Spleen (tissue), 11 donors: Measurements from ENCODE around the gene PKP2. TPM values are rescaled to one million over a fixed set of nuclear protein-coding genes. Genes with fewer than 3 reads are reported as not detected.

Experiments used
- DNase-seq: peaks from one replicate; pipeline ENCODE4 v3.0.0-alpha.2; 2020
- H3K27ac ChIP-seq, 8 donors: fragments of 200-600 bp; sonication (generic) in 7 of 8; 1 replicate in 4 of 8; 2 replicates in 4 of 8; pipeline versions ENCODE4 v1.5.0 to v1.8.0; 2016 to 2021; ENCODE audit warnings: inconsistent platforms in 4 of 8, mild to moderate bottlenecking in 4 of 8, moderate library complexity in 1 of 8
- H3K27me3 ChIP-seq, 7 donors: fragments of 200-600 bp; sonication (generic) in 6 of 7; replicated peaks in 1 of 7; 1 replicate in 4 of 7; 2 replicates in 3 of 7; pipeline versions ENCODE4 v1.5.0 to v1.8.0; 2016 to 2021; ENCODE audit warnings: inconsistent platforms in 3 of 7, mild to moderate bottlenecking in 1 of 7
- H3K36me3 ChIP-seq, 6 donors: fragments of 200-600 bp; sonication (generic) in 5 of 6; 1 replicate in 4 of 6; 2 replicates in 2 of 6; pipeline versions ENCODE4 v1.5.0 to v1.8.0; 2016 to 2021; ENCODE audit warnings: inconsistent platforms in 2 of 6
- H3K4me1 ChIP-seq, 6 donors: fragments of 200-600 bp; sonication (generic) in 5 of 6; 1 replicate in 3 of 6; 2 replicates in 3 of 6; pipeline versions ENCODE4 v1.5.0 to v1.8.0; 2016 to 2021; ENCODE audit warnings: inconsistent platforms in 3 of 6
- H3K4me3 ChIP-seq, 8 donors: fragments of 200-600 bp; sonication (generic) in 7 of 8; 1 replicate in 4 of 8; 2 replicates in 4 of 8; pipeline versions ENCODE4 v1.5.0 to v1.8.0; 2016 to 2021; ENCODE audit warnings: inconsistent platforms in 4 of 8, mild to moderate bottlenecking in 4 of 8, moderate library complexity in 2 of 8
- H3K9me3 ChIP-seq, 8 donors: fragments of 200-600 bp; sonication (generic) in 7 of 8; 1 replicate in 4 of 8; 2 replicates in 4 of 8; pipeline versions ENCODE4 v1.5.0 to v1.8.0; 2016 to 2021; ENCODE audit warnings: inconsistent platforms in 4 of 8
- POLR2A ChIP-seq, 3 donors: fragments of 450-650 bp; IDR thresholded peaks; one replicate each; pipeline ENCODE4 v1.5.1; 2017; ENCODE audit warnings: antibody characterized with exemption in 3 of 3, mild to moderate bottlenecking in 1 of 3
- POLR2AphosphoS5 ChIP-seq, 3 donors: sonication (generic); formaldehyde crosslinking; IDR thresholded peaks; one replicate each; pipeline ENCODE4 v1.5.1; 2017; ENCODE audit warnings: antibody characterized with exemption in 3 of 3
- WGBS, 5 donors: extraction: QIAGEN DNeasy Blood & Tissue Kit in 3 of 5; methylation state at CpG; one replicate each; pipeline versions ENCODE4 v1.1.5 to v1.1.7; 2013 to 2018; 5-methylcytosine and 5-hydroxymethylcytosine counted together
- intact Hi-C: fragments of 100-400 bp; cut with DNase I; formaldehyde crosslinking; loops from one replicate; pipeline ENCODE4 v1.15.0; 2023; ENCODE audit warnings: low total_unique reads
- polyA plus RNA-seq, 3 donors: library from polyadenylated mRNA; stranded (reverse); fragments of 200-250 nt; gene quantifications; one replicate each; pipeline ENCODE4 v1.2.1, GENCODE V29; 2013
- total RNA-seq, 7 donors: library from RNA; depleted of rRNA in 3 of 7; stranded (reverse); fragments of >200 nt in 3 of 7; fragmentation: NEBNext Ultra II Directional in 4 of 7; extraction: Animal tissue kit (Norgen Biotek cat#: 25700) in 4 of 7; gene quantifications; one replicate each; pipeline versions ENCODE4 v1.1.0 to v1.2.1, GENCODE V29; 2016 to 2021
- TF ChIP-seq, protein P1 (sequence below), 11 experiments: fragments of 200-600 bp in 7 of 11; fragments of 450-650 bp in 4 of 11; sonication (generic) in 4 of 11; IDR thresholded peaks in 8 of 11; conservative IDR thresholded peaks in 3 of 11; 1 replicate in 7 of 11; 2 replicates in 4 of 11; pipeline versions ENCODE4 v1.4.0 to v1.8.0; 2016 to 2021; ENCODE audit warnings: antibody characterized with exemption in 11 of 11, inconsistent platforms in 4 of 11, mild to moderate bottlenecking in 1 of 11
- donor health status: healthy with polysubstance abuse.
- donor health status: DM: no; HTN: no; CAD: no; lungs with moderate emphysema.
- donor health status: DM: no; HTN: no; CAD: no.
- donor health status: Bipolar disorder and iron deficiency.
- donor health status: healthy.
- donor health status: DM: no; HTN: no; CAD: no.
- donor health status: DM: yes; HTN: yes; CAD: no.

The PKP2 gene
- total and polyA plus RNA-seq, 10 donors = 1.5 to 10.8 (median 3.3) TPM

DNA sequence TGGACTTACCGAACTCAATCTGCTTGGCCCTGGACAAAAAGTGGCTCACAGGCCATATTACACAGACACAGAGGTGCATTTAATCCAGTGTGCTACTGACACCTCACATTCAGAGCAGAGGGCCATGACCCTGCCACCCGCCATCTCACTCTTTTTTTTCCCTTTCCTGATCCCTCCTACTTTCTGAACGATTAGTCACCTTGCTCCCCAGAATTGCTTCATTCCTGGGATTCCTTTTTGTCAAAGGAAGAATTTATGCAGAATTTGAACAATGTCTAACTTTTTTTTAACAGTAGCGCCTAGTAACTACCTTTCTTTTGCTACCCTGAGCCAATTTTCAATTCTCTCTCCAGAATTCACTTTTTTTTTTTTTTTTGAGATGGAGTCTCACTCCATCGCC is 4.6 kb downstream of the PKP2 start:
- DNase-seq = no peak
- Histone ChIP-seq H3K27me3 (peaks cover 0 to 43% (median 14%) of the 10 kb centered on the region in 7 donors), H3K9me3 (no peaks in the 10 kb centered on the region), H3K4me3 (no peak overlapping the region), H3K4me1 (peaks cover 0 to 43% (median 21%) of the 10 kb centered on the region in 6 donors), H3K36me3 (no peaks in the 10 kb centered on the region), H3K27ac (no peak overlapping the region)
- 65 to 75% (median 70%) methylated on average over 5 of the region's 5 CpGs for WGBS, 5 donors
- intact Hi-C loops = no loop called here
- TF ChIP-seq POLR2AphosphoS5 (IDR thresholded peaks at IDR 0.05) (no peak), POLR2A (IDR thresholded peaks at IDR 0.05) (no peak)
- TF ChIP-seq, protein P1, sequence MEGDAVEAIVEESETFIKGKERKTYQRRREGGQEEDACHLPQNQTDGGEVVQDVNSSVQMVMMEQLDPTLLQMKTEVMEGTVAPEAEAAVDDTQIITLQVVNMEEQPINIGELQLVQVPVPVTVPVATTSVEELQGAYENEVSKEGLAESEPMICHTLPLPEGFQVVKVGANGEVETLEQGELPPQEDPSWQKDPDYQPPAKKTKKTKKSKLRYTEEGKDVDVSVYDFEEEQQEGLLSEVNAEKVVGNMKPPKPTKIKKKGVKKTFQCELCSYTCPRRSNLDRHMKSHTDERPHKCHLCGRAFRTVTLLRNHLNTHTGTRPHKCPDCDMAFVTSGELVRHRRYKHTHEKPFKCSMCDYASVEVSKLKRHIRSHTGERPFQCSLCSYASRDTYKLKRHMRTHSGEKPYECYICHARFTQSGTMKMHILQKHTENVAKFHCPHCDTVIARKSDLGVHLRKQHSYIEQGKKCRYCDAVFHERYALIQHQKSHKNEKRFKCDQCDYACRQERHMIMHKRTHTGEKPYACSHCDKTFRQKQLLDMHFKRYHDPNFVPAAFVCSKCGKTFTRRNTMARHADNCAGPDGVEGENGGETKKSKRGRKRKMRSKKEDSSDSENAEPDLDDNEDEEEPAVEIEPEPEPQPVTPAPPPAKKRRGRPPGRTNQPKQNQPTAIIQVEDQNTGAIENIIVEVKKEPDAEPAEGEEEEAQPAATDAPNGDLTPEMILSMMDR (IDR thresholded peaks at IDR 0.05 in 8 of 11, conservative IDR thresholded peaks at IDR 0.05 in 3 of 11) = no peak

DNA sequence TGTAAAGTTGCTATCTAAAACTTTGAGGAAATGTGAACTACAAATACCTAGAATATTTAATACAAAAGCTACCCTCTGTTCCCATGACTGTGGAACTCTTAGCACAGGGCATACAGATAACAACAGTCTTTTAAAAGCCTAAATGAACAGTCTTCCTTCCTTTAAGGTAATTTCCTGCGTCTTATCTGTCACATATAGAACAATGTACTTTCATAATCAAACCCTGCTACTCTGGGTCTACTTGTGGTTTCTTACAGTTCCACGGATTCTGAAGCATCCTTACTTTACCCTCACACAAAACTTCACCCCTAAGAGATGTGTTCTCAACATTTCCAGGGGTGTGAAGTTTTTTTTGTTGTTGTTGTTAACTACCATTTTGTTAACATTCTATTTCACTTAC is 5.1 kb downstream of the PKP2 start:
- intact Hi-C loops = no loop called here
- Histone ChIP-seq H3K4me1 (peaks cover 0 to 41% (median 20%) of the 10 kb centered on the region in 6 donors), H3K36me3 (no peaks in the 10 kb centered on the region), H3K27ac (no peak overlapping the region), H3K27me3 (peaks cover 0 to 39% (median 14%) of the 10 kb centered on the region in 7 donors), H3K9me3 (no peaks in the 10 kb centered on the region), H3K4me3 (no peak overlapping the region)
- DNase-seq = no peak
- TF ChIP-seq POLR2AphosphoS5 (IDR thresholded peaks at IDR 0.05) (no peak), POLR2A (IDR thresholded peaks at IDR 0.05) (no peak)
- TF ChIP-seq, protein P1 (IDR thresholded peaks at IDR 0.05 in 8 of 11, conservative IDR thresholded peaks at IDR 0.05 in 3 of 11) = no peak
- 20 to 57% (median 41%) methylated on average over 2 of the region's 2 CpGs for WGBS, 5 donors

DNA sequence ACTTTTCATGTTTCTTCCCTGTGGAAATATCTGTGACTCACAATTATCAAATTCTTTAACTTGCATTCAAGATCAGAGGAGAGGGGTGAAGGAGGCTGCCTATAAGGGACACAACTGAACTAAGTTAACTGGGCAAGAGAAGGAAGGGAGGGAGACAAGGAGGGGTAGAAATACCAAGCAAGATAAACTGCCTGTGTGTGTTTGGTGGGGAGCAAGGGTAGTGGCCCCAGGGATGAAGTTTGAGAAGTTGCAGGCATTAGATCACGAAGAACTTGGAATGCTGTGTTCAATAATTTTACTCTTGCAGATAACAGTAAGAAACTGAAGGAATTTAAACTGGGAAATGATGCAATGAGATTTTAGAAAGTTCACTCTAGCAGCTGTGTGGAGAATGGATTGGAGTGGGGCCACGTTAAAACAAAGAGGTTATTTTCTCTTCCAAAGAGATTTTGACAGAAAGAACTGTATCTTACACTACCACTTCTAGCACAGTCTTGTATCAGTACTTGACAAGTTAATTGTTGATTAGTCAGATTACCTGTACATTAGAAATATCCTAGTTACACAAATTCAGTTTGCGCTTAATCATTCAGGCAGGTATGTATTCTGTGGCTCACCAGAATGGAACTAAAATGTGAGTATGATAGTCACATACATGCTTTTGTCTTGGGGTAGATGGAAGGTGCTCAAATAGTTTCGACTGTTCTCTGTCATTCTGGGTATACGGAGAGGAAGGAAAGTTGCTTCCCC is 7.4 kb downstream of the PKP2 start:
- Histone ChIP-seq H3K27me3 (peaks cover 0 to 15% (median 0%) of the 10 kb centered on the region in 7 donors), H3K4me3 (no peak overlapping the region), H3K27ac (no peak overlapping the region), H3K9me3 (no peaks in the 10 kb centered on the region), H3K4me1 (peaks cover 0 to 18% (median under 1%) of the 10 kb centered on the region in 6 donors), H3K36me3 (no peaks in the 10 kb centered on the region)
- intact Hi-C loops = no loop called here
- 73 to 87% (median 78%) methylated on average over 5 of the region's 5 CpGs for WGBS, 5 donors
- DNase-seq = no peak
- TF ChIP-seq POLR2AphosphoS5 (IDR thresholded peaks at IDR 0.05) (no peak), POLR2A (IDR thresholded peaks at IDR 0.05) (no peak)
- TF ChIP-seq, protein P1 (IDR thresholded peaks at IDR 0.05 in 8 of 11, conservative IDR thresholded peaks at IDR 0.05 in 3 of 11) = no peak

DNA sequence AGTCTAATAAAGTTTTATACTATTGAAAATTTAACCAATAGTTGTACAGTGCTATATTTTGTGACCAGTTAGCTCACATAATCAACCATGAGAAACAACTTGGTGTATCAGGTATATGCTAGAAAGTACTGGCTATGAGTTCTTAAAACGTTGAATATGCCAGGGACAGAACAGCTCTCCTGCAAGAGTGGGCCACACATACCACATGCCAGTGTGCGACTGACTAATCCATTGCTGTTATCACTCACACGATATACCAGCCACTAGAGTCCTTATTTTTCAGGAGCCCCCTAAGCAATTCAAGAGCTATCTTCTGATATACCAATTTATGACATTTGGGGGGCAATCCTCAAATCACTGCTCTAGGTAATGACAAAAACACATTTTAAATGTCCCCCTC is 9.5 kb downstream of the PKP2 start:
- no peak overlapping the region for H3K27ac ChIP-seq
- TF ChIP-seq, protein P1 (IDR thresholded peaks at IDR 0.05 in 8 of 11, conservative IDR thresholded peaks at IDR 0.05 in 3 of 11) = no peak
- TF ChIP-seq POLR2AphosphoS5 (IDR thresholded peaks at IDR 0.05) (no peak), POLR2A (IDR thresholded peaks at IDR 0.05) (no peak)
- peaks cover 0 to 2% (median 0%) of the 10 kb centered on the region in 7 donors for H3K27me3 ChIP-seq
- H3K36me3 ChIP-seq = no peaks in the 10 kb centered on the region
- intact Hi-C loops = no loop called here
- no peak for DNase-seq
- WGBS, 5 donors = 89 to 94% (median 91%) methylated on average over 3 of the region's 3 CpGs
- no peak overlapping the region for H3K4me3 ChIP-seq
- H3K9me3 ChIP-seq = no peaks in the 10 kb centered on the region
- H3K4me1 ChIP-seq = peaks cover 0 to 4% (median 0%) of the 10 kb centered on the region in 6 donors
